ENCODE data around the gene IFRD1.

GRCh38 chr7:112484671-112485167 is 34.5 kb downstream of the IFRD1 start:
- TF ChIP-seq EP300 (IDR thresholded peaks at IDR 0.05) (no peak), CTCF (IDR thresholded peaks at IDR 0.05) (no peak)
